NCI-H82 treated with DMSO at 0.1 percent for 48 hours (cell line): ENCODE data around the gene TMEM150B.

Experiments used
- DNase-seq: peaks from one replicate; lab custom pipeline; 2025; ENCODE audit not compliant: unreplicated experiment; lab: John Stamatoyannopoulos, UW

Gene TMEM150B

GRCh38 chr19:55279770-55280643 lies 45.1 kb downstream of the TMEM150B start, which contains the start of gene HSPBP1:
TSS of gene HSPBP1 (minus strand) at chr19:55280110. CDS start at chr19:55279608, 502 bp downstream.
- DNase-seq = peak; percentile 92

DNA sequence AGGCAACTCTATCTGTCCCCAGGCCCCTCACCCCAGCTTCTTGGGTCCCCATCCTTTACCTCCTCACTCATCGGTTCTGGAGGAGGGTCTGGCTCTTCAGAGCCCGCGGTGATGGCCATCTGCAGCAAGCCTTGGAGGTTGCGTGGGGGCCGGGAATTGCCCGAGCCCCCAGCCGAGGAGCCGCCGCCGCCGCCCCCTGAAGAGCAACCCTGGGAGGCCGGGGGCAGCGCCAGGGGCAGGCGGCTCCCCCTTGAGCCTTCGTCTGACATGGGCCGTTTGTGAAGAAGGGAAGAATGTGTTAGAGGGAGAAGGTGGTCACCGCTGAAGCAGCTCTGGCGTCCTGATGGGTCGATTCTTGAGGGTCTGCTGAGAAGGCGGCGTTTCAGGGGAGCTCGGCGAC lies 45.8 kb downstream of the TMEM150B start:
- no peak for DNase-seq

- DNase-seq = no peak
These were observed 46.6 kb downstream of the TMEM150B start for GRCh38 chr19:55278391-55279135.

- DNase-seq = no peak
These were observed 47.6 kb downstream of the TMEM150B start for GRCh38 chr19:55277494-55277893.

GRCh38 chr19:55276720-55277430 lies 48.3 kb downstream of the TMEM150B start:
- DNase-seq = no peak

DNA sequence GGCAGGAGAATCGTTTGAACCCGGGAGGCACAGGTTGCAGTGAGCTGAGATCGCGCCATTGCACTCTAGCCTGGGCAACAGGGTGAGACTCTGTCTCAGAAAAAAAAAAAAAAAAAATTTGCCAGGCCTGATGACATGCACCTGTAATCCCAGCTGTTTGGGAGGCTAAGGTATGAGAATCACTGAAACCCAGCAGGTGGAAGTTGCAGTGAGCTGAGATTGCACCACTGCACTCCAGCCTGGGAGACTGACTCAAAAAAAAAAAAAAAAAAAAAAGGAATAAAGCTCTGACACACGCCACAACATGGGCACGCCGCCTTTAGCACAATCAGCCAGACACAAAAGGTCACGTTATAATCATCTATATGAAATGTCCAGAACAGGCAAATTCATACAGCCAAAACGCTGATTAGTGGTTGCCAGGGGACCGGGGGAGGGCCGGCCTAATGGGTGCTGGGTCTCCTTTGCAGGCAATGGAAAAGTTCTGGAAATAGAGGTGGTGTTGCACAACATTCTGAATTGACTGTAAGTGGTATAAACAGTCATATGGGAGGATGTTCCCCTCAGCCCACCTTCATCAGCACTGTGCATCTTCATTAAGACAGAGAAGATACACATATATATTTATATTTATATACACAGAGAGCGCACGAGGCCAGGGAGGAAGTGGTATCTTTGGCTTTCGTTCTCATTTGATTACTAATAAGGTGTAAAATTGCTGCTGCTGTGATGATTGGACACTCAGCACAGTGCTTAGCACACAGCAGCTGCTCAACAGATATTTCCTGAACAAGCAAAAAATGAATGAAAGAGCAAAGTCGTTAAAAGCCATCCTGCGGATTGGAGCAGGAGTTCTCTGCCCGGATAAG lies 49.1 kb downstream of the TMEM150B start:
- no peak for DNase-seq

DNA sequence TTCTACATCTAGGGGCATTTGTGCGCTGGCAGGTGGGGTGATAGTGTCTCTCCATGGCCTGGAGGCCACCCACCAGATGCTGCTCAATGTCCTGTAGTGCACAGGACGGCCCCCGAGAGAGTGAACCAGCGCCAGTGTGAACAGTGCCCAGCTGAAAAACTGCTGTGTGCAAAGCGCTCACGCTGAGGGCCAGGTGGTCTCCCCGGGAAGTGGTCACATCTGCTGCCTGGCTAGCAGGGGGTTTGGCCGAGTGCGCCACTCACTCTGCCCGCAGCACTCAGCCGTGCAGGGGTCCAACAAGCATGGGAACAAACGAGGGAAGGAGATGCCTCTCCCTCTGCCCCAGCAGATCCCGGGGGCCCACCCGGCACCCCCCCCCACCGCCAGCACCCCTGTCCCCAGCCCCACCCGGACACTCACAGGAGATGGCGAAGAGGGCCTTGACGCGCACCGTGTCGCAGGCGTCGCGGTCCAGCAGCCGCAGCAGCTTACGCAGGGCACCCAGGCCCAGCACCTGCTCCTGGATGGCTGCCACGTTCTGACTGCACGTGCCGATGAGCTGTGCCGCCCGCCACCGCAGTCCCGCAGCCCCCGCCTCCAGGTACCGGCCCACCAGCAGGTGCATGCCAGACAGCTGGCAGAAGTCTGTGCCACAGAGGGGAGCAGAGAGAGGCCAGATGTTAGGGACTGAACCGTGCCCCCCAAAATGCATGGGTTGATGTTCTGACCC lies 51.0 kb downstream of the TMEM150B start:
- DNase-seq = no peak

GRCh38 chr19:55272142-55272541 lies 53.0 kb downstream of the TMEM150B start:
- DNase-seq = no peak

DNA sequence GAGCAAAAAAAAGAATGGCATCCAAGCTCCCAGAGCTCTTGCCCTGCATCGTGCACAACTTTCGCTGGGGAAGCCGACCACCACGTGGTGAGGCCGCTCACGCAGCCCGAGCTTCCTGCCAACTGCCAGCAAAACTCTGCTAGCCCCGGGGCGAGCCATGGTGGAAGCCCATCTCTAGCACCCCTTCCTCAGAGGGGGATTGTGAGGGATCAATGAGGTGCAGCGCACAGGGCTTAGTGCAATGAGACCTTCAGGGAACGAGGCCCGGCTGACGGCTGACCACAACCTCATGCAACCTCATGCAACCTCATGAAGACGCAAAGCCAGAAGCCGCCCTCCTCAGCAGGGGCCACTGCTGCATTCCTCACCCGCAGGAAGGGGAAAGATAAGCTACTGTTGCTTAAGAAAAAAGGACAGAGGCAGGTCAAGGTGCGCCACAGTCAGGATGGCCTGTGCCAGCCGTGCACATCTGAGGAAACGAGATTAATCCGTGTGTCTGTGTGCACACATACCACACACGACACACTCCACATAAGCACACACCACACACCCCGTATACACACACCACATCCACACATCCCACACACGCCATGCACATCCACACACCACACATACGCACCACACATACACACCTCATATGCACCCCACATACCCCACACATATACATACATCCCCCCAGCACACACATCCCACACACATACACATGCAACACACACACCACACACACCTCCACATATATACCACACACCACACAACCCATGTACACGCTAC lies 54.8 kb downstream of the TMEM150B start:
- no peak for DNase-seq

GRCh38 chr19:55269299-55269698 lies 55.8 kb downstream of the TMEM150B start:
- DNase-seq = no peak

- DNase-seq = no peak
These were observed 58.3 kb downstream of the TMEM150B start for GRCh38 chr19:55266840-55267239.

- DNase-seq = no peak
These were observed 58.7 kb downstream of the TMEM150B start for GRCh38 chr19:55266404-55266803.

GRCh38 chr19:55265723-55266386 lies 59.3 kb downstream of the TMEM150B start:
- no peak for DNase-seq

DNA sequence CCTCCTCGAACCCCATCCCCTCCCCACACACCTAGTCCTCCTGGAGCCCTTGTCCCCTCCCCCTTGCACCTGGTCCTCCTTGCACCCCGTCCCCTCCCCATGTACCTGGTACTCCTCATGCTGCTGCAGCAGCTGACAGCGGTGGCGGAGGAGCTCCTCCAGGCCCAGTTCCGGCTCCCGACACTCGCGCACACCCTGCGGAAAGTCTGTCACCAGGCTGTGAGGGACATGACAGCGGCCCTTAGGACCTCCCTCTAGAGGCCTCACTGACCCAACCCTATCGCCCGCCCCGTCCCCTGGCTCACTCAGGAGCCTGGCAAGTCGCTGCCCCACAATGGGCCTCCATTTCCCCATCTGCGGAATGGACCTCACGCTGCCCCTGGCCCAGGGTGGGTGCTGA lies 60.0 kb downstream of the TMEM150B start:
- DNase-seq = no peak

DNA sequence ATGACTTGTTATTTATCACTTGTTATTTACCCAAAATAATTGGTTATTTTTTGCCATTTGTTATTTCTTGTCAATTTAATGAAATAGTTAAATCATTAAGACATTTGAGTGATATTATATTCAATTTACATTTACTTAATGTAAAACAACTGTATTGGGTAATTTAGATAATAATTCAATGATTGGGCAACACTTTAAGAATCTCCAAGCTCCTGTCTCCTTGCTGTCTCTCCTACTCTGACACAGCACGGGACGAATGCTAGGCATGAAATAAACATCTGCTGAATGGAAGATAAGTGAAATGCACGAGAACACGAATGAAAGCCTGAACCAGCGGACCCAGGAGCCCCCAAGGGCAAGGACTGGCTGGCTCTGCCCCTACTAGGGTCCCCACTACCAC lies 60.6 kb downstream of the TMEM150B start:
- no peak for DNase-seq
